Left lung (tissue), 10 donors: ENCODE data around the gene EIF2A. TPM values are rescaled to one million over a fixed set of nuclear protein-coding genes. Genes with fewer than 3 reads are reported as not detected.
"Not testable (repeated sequence)": the region's sequence is repeated elsewhere in the genome, so short reads cannot be mapped to it uniquely, and the experiment has no call there.

Experiments used
- ATAC-seq: fragments of 200-7000 bp; cut with Tn5 transposase; one replicate; pipeline ENCODE4 v1.9.1; 2020; ENCODE audit warnings: moderate library complexity
- DNase-seq, 4 donors: peaks; one replicate each; pipeline ENCODE4 v3.0.0-alpha.2; 2013 to 2020
- H3K27ac ChIP-seq, 2 donors: fragments of 200-600 bp; sonication (generic) in 1 of 2; one replicate each; pipeline versions ENCODE4 v1.5.0 to v1.8.0; 2020 to 2021
- H3K27me3 ChIP-seq, 2 donors: fragments of 200-600 bp; sonication (generic) in 1 of 2; one replicate each; pipeline versions ENCODE4 v1.5.0 to v1.8.0; 2020 to 2021
- H3K36me3 ChIP-seq, 2 donors: fragments of 200-600 bp; sonication (generic) in 1 of 2; one replicate each; pipeline versions ENCODE4 v1.5.0 to v1.8.0; 2020 to 2021
- H3K4me1 ChIP-seq, 2 donors: fragments of 200-600 bp; one replicate each; pipeline ENCODE4 v1.8.0; 2021
- H3K4me3 ChIP-seq, 2 donors: fragments of 200-600 bp; sonication (generic) in 1 of 2; one replicate each; pipeline versions ENCODE4 v1.5.0 to v1.8.0; 2020 to 2021; ENCODE audit warnings: mild to moderate bottlenecking in 1 of 2
- H3K9me3 ChIP-seq, 2 donors: fragments of 200-600 bp; sonication (generic) in 1 of 2; one replicate each; pipeline versions ENCODE4 v1.5.0 to v1.8.0; 2020 to 2021
- CTCF ChIP-seq, 2 donors: fragments of 200-600 bp; sonication (generic) in 1 of 2; IDR thresholded peaks; one replicate each; pipeline versions ENCODE4 v1.5.0 to v1.8.0; 2021; ENCODE audit warnings: antibody characterized with exemption in 2 of 2
- intact Hi-C, 2 donors: fragments of 100-400 bp; cut with DNase I; formaldehyde crosslinking; loops; one replicate each; pipeline versions ENCODE4 v1.11.2 to v1.14.2; 2022
- polyA plus RNA-seq, 6 donors: library from polyadenylated mRNA; unstranded; fragments of 120-200 nt; gene quantifications; one replicate each; pipeline ENCODE4 v1.2.1, GENCODE V29; 2013; ENCODE audit not compliant: insufficient read length in 6 of 6
- total RNA-seq, 2 donors: library from RNA; stranded (reverse); fragmentation: NEBNext Ultra II Directional; extraction: Animal tissue kit (Norgen Biotek cat#: 25700); gene quantifications; one replicate each; pipeline ENCODE4 v1.2.1, GENCODE V29; 2021
- donor health status: DM: no; HTN: yes; CAD: no.
- donor health status: DM: no; HTN: no; CAD: no.

Gene EIF2A
- total and polyA plus RNA-seq, 8 donors = 63.2 to 200 (median 181) TPM

DNA sequence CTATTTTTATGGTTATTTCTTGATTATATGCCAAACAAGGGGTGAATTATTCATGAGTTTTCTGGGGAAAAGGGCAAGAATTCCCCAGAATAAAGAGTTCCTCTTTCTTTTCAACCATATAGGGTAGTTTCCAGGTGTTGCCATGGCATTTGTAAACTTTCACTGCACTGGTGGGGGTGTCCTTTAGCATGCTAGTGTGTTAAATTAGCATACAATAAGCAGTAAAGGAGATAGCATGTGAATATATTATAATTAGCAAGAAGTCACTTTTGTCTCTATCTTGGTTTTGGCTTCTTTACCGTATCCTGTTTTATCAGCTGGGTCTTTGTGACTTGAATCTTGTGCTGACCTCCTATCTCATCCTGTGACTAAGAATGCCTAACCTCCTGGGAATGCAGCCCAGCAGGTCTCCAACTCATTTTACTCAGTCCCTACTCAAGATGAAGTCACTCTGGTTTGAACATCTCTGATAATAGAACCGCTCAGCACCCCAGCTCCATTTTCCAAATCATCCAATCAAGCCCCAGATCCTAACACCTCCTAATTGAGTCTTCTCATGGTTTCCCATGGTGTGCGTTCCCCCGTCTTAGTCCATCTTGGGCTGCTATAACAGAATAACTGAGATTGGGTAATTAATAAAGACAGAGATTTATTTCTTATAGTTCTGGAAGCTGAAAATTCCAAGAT lies 53.2 kb downstream of the EIF2A start:
- intact Hi-C loops = no loop called here
- ATAC-seq (no peak), DNase-seq (no peak)
- Histone ChIP-seq H3K9me3 (no peaks in the 10 kb centered on the region), H3K36me3 (no peaks in the 10 kb centered on the region), H3K4me1 (peaks cover 5 to 14% of the 10 kb centered on the region in 2 donors), H3K27me3 (no peaks in the 10 kb centered on the region), H3K27ac (no peak overlapping the region), H3K4me3 (no peak overlapping the region)
- no peak for TF ChIP-seq CTCF (IDR thresholded peaks at IDR 0.05)

GRCh38 chr3:150600647-150601530 lies 54.3 kb downstream of the EIF2A start:
- H3K4me3 ChIP-seq, H3K27ac ChIP-seq, ATAC-seq, H3K27me3 ChIP-seq, H3K9me3 ChIP-seq, intact Hi-C loops, H3K36me3 ChIP-seq, DNase-seq: not testable (repeated sequence)
- peaks cover 10 to 26% of the 10 kb centered on the region in 2 donors for H3K4me1 ChIP-seq

GRCh38 chr3:150602426-150603152 lies 56.0 kb downstream of the EIF2A start:
- H3K4me1 ChIP-seq = peaks cover 10 to 43% of the 10 kb centered on the region in 2 donors
- ATAC-seq = peak; percentile 20
- peak overlapping the region; percentile 96 to 99 for H3K27ac ChIP-seq
- H3K27me3 ChIP-seq = no peaks in the 10 kb centered on the region
- intact Hi-C loops = no loop called here
- peak overlapping the region; percentile 48 to 63 for H3K4me3 ChIP-seq
- no peak for TF ChIP-seq CTCF (IDR thresholded peaks at IDR 0.05)
- H3K36me3 ChIP-seq = no peaks in the 10 kb centered on the region
- DNase-seq = peak in 1 of 4 donors; percentile 11
- no peaks in the 10 kb centered on the region for H3K9me3 ChIP-seq

DNA sequence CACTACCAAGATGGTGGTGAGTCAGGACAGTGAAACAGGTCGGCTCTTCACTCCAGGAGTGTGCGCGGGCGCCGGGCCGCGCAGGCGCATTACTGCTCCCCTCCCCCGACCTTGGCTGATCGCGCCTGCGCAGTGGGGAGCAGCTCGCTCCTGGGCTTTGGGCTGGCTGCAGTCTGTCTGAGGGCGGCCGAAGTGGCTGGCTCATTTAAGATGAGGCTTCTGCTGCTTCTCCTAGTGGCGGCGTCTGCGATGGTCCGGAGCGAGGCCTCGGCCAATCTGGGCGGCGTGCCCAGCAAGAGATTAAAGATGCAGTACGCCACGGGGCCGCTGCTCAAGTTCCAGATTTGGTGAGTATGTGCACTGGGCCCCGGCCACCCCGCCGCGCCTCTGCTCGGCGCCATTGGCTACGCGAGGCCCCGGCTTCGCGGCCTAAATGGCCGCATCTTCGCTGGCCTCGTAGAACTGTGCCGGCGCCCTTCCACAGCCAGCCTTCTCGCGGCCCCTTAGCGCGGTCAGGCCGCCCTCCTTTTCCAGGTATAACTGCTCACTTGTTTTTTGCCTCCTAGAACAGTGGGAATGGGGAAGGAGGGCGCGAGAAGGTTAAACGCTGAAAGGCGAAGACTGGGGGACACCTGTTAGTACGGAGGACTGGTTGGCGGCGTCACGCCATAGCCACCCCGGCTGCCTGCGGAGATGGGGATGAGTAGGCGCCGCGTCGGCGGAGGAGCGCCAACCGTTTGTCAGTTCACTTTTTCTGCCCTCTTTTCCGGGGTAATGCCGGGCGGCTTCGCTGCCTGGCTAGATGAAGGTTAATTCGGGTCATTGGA lies 56.8 kb downstream of the EIF2A start, which contains the start of gene SELENOT:
Gene SELENOT, plus strand, starts transcription at position 169 of the 827 bp plus-strand sequence. Its CDS starts 42 bp downstream, at position 211.
- Histone ChIP-seq H3K4me1 (peaks cover 10 to 47% of the 10 kb centered on the region in 2 donors), H3K27ac (peak within 1 kb of the TSS; percentile 96 to 99), H3K4me3 (peak within 1 kb of the TSS; percentile 48 to 63), H3K9me3 (no peaks in the 10 kb centered on the region), H3K36me3 (no peaks in the 10 kb centered on the region), H3K27me3 (no peaks in the 10 kb centered on the region)
- ATAC-seq = peak; percentile 91
- peak; percentile 94 to 98 (median 98) for DNase-seq
- intact Hi-C loops = no loop called here
- TF ChIP-seq CTCF (IDR thresholded peaks at IDR 0.05) = peak in 1 of 2 donors; percentile 34

DNA sequence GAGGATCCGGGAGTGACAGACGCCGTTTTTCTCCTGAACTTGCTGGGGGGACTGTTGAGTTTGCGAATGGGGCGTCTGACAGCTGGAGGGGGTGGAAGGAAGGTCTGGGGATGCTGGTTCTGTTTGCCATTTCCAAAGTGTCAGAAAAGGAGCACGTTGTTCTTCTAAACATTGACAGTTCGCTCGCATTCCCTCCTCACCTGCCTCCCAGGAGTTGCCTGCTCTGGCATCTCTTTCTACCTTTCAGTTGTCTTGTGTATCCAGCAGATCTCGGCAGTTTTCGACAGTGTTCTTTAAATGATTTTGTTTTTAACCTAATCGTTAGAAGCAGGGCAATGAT lies 57.4 kb downstream of the EIF2A start:
- TF ChIP-seq CTCF (IDR thresholded peaks at IDR 0.05) = no peak
- Histone ChIP-seq H3K27me3 (no peaks in the 10 kb centered on the region), H3K4me3 (peak overlapping the region; percentile 48 to 63), H3K4me1 (peaks cover 10 to 52% of the 10 kb centered on the region in 2 donors), H3K27ac (peak overlapping the region; percentile 96 to 99), H3K9me3 (no peaks in the 10 kb centered on the region), H3K36me3 (no peaks in the 10 kb centered on the region)
- intact Hi-C loops = no loop called here
- DNase-seq (no peak), ATAC-seq (peak; percentile 5)
